HAP-1 (cell line): Measurements from ENCODE around the gene SCN2A.
A peak's percentile ranks its signal among the peaks of the same experiment; 100 is the strongest.

Experiments used
- DNase-seq, 2 experiments: peaks; one replicate each; pipeline ENCODE4 v3.0.0-alpha.2; 2016 to 2020; ENCODE audit warnings: low spot score in 2 of 2
- H3K27me3 ChIP-seq: fragments of 250-450 bp; sonication (Bioruptor Pico); 2 replicates; pipeline ENCODE4 v1.5.1; 2020; ENCODE audit warnings: low read depth, mild to moderate bottlenecking, moderate library complexity
- H3K36me3 ChIP-seq: fragments of 250-450 bp; sonication (Bioruptor Pico); replicated peaks from 2 replicates; pipeline ENCODE4 v1.5.1; 2020; ENCODE audit warnings: mild to moderate bottlenecking
- H3K4me1 ChIP-seq: fragments of 250-450 bp; sonication (Bioruptor Pico); 2 replicates; pipeline ENCODE4 v1.5.1; 2020; ENCODE audit warnings: mild to moderate bottlenecking
- H3K4me3 ChIP-seq: fragments of 250-450 bp; sonication (Bioruptor Pico); 2 replicates; pipeline ENCODE4 v1.5.1; 2020; ENCODE audit warnings: mild to moderate bottlenecking, moderate library complexity
- H3K9me3 ChIP-seq: fragments of 250-450 bp; sonication (Bioruptor Pico); 2 replicates; pipeline ENCODE4 v1.5.1; 2020; ENCODE audit warnings: mild to moderate bottlenecking, moderate library complexity
- in situ Hi-C: fragments of 300-500 bp; cut with MboI; formaldehyde crosslinking; loops from 3 replicates; pipeline ENCODE4 v1.14.3; 2020; ENCODE audit warnings: low sequenced_read_pairs, inconsistent platforms, mixed read lengths

SCN2A gene

GRCh38 chr2:165423081-165423480 is 183.9 kb downstream of the SCN2A start:
- Histone ChIP-seq H3K4me3 (no peak overlapping the region), H3K9me3 (no peaks in the 10 kb centered on the region), H3K27me3 (no peaks in the 10 kb centered on the region), H3K36me3 (no peaks in the 10 kb centered on the region), H3K4me1 (no peaks in the 10 kb centered on the region)
- in situ Hi-C loops = loop anchor here (25.0 kb wide), 1 partner anchor 264 kb away; no protein-coding TSS in a partner anchor
- no peak for DNase-seq

DNA sequence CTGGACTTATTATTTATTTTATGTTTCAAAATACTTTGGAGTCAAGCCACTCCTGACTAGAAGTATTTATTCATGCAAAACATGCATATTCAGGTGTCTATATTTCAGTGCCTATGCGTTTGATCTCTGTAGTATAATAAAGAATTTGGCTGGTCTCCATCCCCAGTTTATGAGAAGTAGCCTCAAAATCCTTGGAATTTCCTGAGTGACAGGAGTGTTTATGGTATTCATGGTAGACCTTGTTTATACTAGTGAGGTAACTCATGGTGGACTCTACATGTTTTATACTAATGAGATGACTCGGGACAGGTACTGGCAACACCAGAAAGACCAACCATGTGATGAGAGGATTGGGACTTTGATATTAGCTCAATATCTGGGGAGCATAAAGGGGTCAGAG is 186.3 kb downstream of the SCN2A start:
- Histone ChIP-seq H3K4me3 (no peak overlapping the region), H3K27me3 (no peaks in the 10 kb centered on the region), H3K9me3 (no peaks in the 10 kb centered on the region), H3K36me3 (no peaks in the 10 kb centered on the region), H3K4me1 (no peaks in the 10 kb centered on the region)
- no peak for DNase-seq
- in situ Hi-C loops = no loop called here

DNA sequence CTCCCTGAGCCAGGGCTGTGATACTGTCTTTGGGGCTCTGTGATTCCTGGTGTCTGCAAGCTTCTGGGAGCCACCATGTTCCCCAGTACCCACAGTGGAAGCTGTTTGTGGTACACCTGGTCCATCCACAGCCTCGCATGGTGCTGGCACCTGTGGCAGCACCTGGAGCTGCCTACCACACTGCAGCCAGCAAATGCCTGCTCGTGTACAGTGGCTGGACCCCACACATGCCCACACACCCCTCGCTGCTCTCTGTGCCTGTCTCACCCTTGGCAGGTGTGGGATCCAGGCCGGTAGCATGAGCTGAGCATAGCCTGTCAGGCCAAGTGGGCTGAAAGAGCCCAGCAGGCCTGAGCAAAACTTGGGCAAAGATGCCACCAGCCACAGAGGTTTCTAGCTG is 188.5 kb downstream of the SCN2A start:
- DNase-seq = no peak
- in situ Hi-C loops = no loop called here
- Histone ChIP-seq H3K36me3 (no peaks in the 10 kb centered on the region), H3K27me3 (no peaks in the 10 kb centered on the region), H3K4me1 (peaks cover 17% of the 10 kb centered on the region), H3K9me3 (no peaks in the 10 kb centered on the region), H3K4me3 (no peak overlapping the region)

DNA sequence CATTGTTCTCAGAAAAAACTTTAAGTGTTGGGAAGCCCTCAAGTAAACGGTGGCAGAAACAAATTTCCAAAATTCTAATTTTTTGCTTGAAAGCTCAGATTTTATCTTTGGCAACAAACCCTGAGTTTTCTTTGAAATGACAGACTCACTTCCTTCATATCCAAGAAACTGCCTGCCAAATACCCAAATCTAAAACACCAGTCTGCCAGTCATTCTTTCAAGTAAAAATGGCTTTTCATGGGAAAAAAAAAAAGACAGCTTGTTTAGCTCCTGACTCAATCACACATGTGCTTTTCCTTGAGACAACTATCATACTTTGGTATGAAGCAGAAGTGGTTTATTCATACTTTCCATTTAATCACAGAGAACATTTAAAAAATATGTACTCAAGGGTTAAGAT is 189.7 kb downstream of the SCN2A start:
- in situ Hi-C loops = no loop called here
- no peak for DNase-seq
- H3K4me1 ChIP-seq = peaks cover 17% of the 10 kb centered on the region
- no peak overlapping the region for H3K4me3 ChIP-seq
- H3K9me3 ChIP-seq = no peaks in the 10 kb centered on the region
- no peaks in the 10 kb centered on the region for H3K27me3 ChIP-seq
- no peaks in the 10 kb centered on the region for H3K36me3 ChIP-seq

DNA sequence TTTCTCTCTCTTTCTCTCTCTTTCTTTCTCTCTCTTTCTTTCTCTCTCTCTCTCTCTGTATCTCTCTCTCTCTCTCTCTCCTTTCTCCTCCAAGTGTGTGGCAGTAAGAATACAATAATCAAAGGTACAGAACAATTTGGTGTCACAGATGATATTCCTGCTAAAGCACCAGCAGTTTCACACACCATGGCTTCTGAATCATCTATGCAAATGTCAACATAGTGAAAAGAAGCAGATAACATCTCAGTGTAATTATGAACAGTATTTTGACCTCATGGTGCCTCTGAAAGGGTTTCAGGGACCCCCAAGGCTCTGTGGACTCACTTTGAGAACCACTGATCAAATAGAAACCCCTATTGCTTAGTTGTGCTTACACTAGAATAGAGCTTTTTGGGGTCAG is 191.8 kb downstream of the SCN2A start:
- Histone ChIP-seq H3K36me3 (no peaks in the 10 kb centered on the region), H3K4me3 (no peak overlapping the region), H3K27me3 (no peaks in the 10 kb centered on the region), H3K9me3 (no peaks in the 10 kb centered on the region), H3K4me1 (peaks cover 36% of the 10 kb centered on the region)
- no peak for DNase-seq
- in situ Hi-C loops = no loop called here

DNA sequence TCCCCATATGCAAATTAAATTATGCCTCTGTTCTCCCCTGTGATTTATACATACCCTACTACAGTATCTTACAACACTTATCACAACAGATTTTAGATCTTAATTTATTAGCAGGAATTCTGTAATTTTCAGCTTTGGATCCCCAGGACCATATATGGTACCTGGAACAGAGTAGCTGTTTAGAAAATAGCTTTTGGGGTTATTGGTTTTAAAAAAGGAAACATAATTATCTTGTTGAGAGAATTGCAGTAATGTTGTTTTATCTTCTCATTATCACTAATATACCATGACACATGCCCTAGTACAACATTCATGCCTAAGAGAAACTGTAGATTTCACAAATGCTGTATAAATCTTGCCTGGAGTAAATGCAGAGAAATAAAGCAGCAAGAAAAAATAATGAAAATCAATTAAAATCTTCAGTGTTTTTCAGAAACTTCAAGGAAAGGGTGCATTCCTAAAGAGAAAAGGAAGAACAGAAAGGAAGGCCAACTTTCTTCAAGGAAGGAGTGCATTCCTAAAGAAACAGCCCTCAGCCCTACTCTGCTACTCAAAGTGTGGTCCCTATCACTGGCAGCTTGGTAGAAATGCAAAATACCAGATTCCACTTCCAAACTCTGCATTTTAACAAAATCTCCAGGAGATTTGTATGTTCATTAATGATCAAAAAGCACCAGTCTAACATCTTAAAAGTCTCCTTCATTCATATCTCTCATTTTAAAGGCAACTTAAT is 193.2 kb downstream of the SCN2A start:
- no peaks in the 10 kb centered on the region for H3K27me3 ChIP-seq
- H3K4me1 ChIP-seq = peaks cover 38% of the 10 kb centered on the region
- no peak for DNase-seq
- no peaks in the 10 kb centered on the region for H3K9me3 ChIP-seq
- in situ Hi-C loops = no loop called here
- no peak overlapping the region for H3K4me3 ChIP-seq
- H3K36me3 ChIP-seq = no peaks in the 10 kb centered on the region

DNA sequence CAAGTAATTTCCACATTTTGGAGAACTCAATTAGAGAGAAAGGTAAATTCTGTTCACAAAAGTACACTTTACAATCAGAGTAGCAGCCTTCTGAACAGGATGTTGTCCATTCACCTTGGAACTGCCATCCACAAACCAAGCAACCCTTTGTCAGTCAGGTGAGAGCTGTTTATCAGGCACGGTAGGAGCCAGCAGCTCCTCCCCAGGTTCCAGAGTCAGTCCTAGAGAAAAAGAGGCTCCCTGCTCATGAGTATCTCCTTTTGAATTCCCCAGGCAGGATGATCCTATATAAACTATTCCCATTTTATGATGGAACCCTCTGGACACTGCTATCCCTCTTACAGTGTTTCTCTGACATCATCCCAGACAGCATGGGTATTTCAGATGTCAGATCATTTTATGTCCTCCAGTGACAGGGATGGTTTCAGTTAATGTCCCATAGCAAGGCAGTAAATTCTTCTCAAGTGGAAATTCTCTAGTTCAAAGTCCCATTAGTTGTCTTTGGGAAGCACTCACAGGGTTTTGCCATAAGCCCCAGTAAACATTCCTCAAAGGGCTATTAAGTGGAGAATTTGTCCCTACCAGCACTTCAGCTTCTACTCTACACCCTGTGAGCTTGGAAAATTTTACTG is 195.8 kb downstream of the SCN2A start:
- Histone ChIP-seq H3K27me3 (no peaks in the 10 kb centered on the region), H3K36me3 (no peaks in the 10 kb centered on the region), H3K4me1 (peaks cover 45% of the 10 kb centered on the region), H3K9me3 (no peaks in the 10 kb centered on the region), H3K4me3 (no peak overlapping the region)
- in situ Hi-C loops = no loop called here
- no peak for DNase-seq

GRCh38 chr2:165435611-165436010 is 196.4 kb downstream of the SCN2A start:
- DNase-seq = peak; percentile 77 to 87
- H3K9me3 ChIP-seq = no peaks in the 10 kb centered on the region
- H3K4me3 ChIP-seq = no peak overlapping the region
- in situ Hi-C loops = no loop called here
- H3K27me3 ChIP-seq = no peaks in the 10 kb centered on the region
- no peaks in the 10 kb centered on the region for H3K36me3 ChIP-seq
- peaks cover 49% of the 10 kb centered on the region for H3K4me1 ChIP-seq

DNA sequence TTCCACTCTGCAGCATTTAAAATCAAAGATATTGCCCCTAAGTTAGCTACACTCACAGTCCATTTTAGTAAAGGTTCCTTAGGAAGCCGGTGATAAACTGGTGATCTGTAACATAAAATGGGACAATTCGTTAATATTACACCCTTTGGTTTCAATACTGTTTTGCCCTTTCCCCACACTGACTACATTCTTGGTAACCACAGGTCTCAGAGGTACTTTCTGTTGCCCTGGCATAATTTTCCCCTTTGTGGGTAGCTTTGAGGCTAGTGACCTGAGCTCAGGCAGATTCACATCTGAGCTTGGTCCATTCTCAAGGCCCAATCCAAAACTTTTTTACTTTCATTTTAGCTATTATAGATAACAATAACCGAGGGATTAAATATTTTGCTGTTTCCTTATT is 197.3 kb downstream of the SCN2A start:
- no peak for DNase-seq
- peaks cover 47% of the 10 kb centered on the region for H3K4me1 ChIP-seq
- in situ Hi-C loops = no loop called here
- H3K36me3 ChIP-seq = no peaks in the 10 kb centered on the region
- H3K9me3 ChIP-seq = no peaks in the 10 kb centered on the region
- H3K27me3 ChIP-seq = no peaks in the 10 kb centered on the region
- no peak overlapping the region for H3K4me3 ChIP-seq

DNA sequence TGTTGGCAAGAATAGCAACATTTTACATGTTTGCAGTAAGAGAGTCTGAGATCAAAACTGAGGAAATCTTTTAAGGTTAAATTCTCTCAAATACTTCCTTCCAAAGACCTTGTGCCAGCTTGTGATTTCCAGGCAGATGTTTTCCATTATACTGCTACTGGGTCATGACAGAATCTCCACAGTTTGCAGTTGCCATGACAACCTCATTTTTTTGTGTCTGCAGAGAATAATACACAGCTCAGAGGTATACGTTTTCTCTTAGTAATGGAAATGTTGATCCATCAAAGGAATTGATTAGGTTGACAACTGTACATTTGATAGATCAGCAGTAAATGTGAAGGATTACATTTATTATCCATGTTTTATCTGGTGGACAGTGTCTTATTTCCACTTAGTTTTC is 201.2 kb downstream of the SCN2A start:
- no peaks in the 10 kb centered on the region for H3K27me3 ChIP-seq
- H3K36me3 ChIP-seq = no peaks in the 10 kb centered on the region
- H3K9me3 ChIP-seq = no peaks in the 10 kb centered on the region
- no peak overlapping the region for H3K4me3 ChIP-seq
- H3K4me1 ChIP-seq = peaks cover 23% of the 10 kb centered on the region
- in situ Hi-C loops = no loop called here
- peak; percentile 70 to 81 for DNase-seq
